GM12891 (cell line): ENCODE results near the gene RAB9B.
A peak's percentile ranks its signal among the peaks of the same experiment; 100 is the strongest.

Experiments used
- DNase-seq: peaks from one replicate; pipeline ENCODE4 v3.0.0; 2011; ENCODE audit warnings: low spot score; ENCODE audit not compliant: insufficient read length
- FAIRE-seq: peaks from 2 replicates; lab custom pipeline; 2011; peaks lifted over from hg19 to GRCh38; lab: Jason Lieb, UNC
- PAX5 ChIP-seq: IDR thresholded peaks from 2 replicates; pipeline ENCODE4 v1.6.1; 2011; ENCODE audit warnings: low read length, moderate library complexity, mild to moderate bottlenecking; ENCODE audit not compliant: insufficient read depth, severe bottlenecking
- POLR2A ChIP-seq: IDR thresholded peaks from 2 replicates; pipeline ENCODE4 v1.6.1; 2011; ENCODE audit warnings: low read depth, low read length, control low read depth
- POLR2AphosphoS5 ChIP-seq: IDR thresholded peaks from 2 replicates; pipeline ENCODE4 v1.6.1; 2011; ENCODE audit warnings: low read depth, low read length, control low read depth
- POU2F2 ChIP-seq: IDR thresholded peaks from 2 replicates; pipeline ENCODE4 v1.6.1; 2011; ENCODE audit warnings: low read depth, mild to moderate bottlenecking, control low read depth, low read length, moderate library complexity
- SPI1 ChIP-seq: IDR thresholded peaks from 2 replicates; pipeline ENCODE4 v1.6.1; 2011; ENCODE audit warnings: low read depth, low read length, control low read depth
- TAF1 ChIP-seq: IDR thresholded peaks from 2 replicates; pipeline ENCODE4 v1.6.1; 2011; ENCODE audit warnings: low read depth, low read length, control low read depth

The RAB9B gene

DNA sequence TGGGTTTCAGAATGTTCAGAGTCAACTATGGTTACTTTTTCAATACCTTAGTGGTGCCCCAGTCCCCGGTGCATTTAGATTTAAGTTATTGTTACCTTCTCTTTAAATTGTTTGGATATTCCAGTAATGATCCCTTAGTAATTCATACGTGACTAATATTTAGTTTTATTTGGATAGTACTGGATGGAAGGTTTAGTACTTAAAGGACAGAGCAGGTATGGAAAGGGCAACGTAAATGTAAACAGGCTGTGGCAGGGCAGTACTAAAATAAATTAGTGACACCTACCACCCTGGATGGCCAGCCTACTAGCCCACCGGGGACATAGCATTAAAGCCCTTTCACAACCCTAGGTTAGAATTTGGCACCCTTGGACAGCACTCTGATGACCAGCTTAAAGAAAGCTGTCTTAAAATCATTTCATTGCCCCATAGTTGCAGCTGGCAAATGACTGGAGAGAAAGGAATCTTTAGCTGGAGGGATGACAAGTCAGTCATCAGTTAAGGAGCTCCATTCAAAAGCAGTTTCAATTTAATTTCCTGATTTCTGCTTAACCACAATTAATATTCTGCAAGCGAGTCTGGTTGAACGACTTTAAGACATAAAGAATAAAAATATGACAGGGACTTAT, 39.0 kb downstream of the RAB9B start:
- TF ChIP-seq SPI1: no peak
- TF ChIP-seq PAX5: no peak
- no peak for TF ChIP-seq TAF1
- no peak for TF ChIP-seq POLR2AphosphoS5
- TF ChIP-seq POLR2A: no peak
- TF ChIP-seq POU2F2: no peak
- FAIRE-seq: no peak
- DNase-seq: no peak

DNA sequence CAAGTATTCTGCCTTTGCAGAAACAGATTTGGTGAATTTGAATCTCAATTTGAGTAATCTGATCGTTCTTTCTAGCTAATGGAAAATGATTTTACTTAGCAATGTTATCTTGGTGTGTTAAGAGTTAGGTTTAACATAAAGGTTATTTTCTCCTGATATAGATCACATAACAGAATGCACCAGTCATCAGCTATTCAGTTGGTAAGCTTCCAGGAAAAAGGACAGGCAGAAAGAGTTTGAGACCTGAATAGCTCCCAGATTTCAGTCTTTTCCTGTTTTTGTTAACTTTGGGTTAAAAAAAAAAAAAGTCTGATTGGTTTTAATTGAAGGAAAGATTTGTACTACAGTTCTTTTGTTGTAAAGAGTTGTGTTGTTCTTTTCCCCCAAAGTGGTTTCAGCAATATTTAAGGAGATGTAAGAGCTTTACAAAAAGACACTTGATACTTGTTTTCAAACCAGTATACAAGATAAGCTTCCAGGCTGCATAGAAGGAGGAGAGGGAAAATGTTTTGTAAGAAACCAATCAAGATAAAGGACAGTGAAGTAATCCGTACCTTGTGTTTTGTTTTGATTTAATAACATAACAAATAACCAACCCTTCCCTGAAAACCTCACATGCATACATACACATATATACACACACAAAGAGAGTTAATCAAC, 40.1 kb downstream of the RAB9B start:
- no peak for TF ChIP-seq POLR2AphosphoS5
- TF ChIP-seq SPI1: no peak
- TF ChIP-seq POU2F2: no peak
- TF ChIP-seq TAF1: no peak
- TF ChIP-seq POLR2A: no peak
- no peak for TF ChIP-seq PAX5
- no peak for FAIRE-seq

DNA sequence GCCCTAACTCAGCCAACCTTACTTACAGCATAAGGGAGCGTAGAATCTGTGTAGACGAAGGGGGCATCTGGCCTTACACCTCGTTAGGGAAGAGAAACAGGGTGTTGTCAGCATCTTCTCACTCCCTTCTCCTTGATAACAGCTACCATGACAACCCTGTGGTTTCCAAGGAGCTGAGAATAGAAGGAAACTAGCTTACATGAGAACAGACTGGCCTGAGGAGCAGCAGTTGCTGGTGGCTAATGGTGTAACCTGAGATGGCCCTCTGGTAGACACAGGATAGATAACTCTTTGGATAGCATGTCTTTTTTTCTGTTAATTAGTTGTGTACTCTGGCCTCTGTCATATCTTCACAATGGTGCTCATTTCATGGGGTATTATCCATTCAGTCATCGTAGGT, 40.8 kb downstream of the RAB9B start:
- FAIRE-seq: peak; percentile 60
- no peak for DNase-seq
- TF ChIP-seq PAX5: no peak
- no peak for TF ChIP-seq POU2F2
- no peak for TF ChIP-seq POLR2A

More for the DNA sequence above, 40.1 kb downstream of the RAB9B start:
- no peak for DNase-seq

DNA sequence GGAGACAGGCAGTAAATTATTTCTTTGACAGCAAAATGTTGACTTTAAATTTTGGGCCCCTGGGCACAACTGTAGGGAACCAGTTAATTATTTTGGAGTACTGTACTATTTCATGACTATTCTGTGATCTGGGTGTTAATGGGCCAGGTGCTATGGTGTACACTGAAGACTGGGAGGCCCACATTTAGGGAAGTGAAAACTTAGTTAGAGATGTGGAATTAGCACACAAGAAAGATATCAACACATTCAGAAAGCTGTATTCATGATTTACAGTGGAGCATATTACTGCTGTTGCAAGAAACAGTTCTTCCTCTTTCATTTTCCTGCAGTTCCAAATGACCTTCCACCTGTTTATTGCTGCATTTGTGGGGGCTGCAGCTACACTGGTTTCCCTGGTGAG, 43.1 kb downstream of the RAB9B start:
- TF ChIP-seq SPI1: peak; percentile 87
- no peak for TF ChIP-seq POLR2A
- FAIRE-seq (peak; percentile 47), DNase-seq (no peak)

DNA sequence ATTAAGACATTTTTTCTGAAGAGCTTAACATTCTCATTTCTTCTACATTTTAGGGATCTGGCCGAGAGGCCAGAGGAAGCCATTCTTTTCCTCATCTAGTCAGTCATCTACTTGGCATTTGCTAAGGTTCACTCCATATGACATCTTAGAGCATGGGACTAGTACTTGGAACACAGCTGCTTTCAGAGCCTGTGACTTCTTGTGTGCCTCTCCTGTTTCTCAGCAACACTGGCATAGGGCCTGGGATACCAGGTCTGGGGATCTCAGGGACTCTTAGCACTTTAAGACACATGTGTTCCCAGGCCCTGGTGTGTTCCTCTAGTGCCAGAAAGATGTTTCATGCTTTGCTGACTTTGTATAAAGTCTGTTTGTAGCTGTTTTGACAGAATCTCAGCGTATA, 48.1 kb downstream of the RAB9B start:
- TF ChIP-seq SPI1 (no peak), TAF1 (no peak), PAX5 (no peak), POLR2AphosphoS5 (no peak), POU2F2 (no peak), POLR2A (no peak)
- no peak for DNase-seq
- no peak for FAIRE-seq

- TF ChIP-seq POLR2AphosphoS5: no peak
- no peak for FAIRE-seq
These were observed 48.9 kb downstream of the RAB9B start for GRCh38 chrX:103783196-103783595.

DNA sequence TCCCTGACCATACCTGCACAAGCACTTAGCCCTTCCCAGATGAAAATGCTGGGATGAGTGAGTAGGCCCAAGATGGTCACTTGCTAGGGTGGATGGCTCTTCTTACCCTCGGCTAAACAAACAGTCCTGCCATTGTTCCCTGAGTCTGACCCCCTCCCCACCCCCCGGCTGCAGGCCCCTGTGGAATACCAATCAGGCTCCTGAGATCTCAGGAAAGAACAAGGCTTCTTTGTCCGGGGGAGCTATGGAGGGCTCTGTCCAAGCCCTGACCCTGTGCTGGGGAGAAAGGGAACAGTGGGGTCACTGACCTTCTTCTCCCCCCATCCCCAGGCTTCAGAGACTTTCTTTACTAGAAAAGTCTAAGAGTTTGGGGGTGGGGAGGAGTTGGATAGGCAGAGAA, 49.4 kb downstream of the RAB9B start:
- TF ChIP-seq POLR2AphosphoS5 (no peak), TAF1 (no peak), POU2F2 (no peak), POLR2A (no peak), SPI1 (no peak), PAX5 (no peak)
- FAIRE-seq (no peak), DNase-seq (no peak)

More at GRCh38 chrX:103783196-103783595, 48.9 kb downstream of the RAB9B start:
- no peak for DNase-seq

DNA sequence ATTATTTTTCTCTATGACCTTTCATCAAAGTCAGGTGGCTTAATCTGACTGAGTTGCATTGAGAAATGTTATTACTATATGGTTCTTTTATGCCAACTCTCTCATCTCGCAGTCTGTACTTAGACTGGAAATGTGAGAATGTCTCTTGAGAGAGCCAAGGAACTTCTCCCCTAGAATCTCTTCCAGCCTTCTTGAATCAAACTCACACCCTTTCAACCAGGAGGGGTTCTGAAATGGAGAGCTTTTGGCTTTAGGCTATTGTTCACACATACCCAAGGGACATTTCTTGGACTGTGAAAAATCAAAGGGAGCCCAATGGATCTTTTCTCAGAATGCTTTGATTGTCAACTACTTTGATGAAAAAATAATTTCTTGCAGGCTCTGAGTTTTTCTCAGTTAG, 50.4 kb downstream of the RAB9B start:
- FAIRE-seq: no peak
- TF ChIP-seq TAF1 (no peak), POLR2AphosphoS5 (no peak), SPI1 (no peak), PAX5 (no peak), POLR2A (no peak), POU2F2 (no peak)
- no peak for DNase-seq

DNA sequence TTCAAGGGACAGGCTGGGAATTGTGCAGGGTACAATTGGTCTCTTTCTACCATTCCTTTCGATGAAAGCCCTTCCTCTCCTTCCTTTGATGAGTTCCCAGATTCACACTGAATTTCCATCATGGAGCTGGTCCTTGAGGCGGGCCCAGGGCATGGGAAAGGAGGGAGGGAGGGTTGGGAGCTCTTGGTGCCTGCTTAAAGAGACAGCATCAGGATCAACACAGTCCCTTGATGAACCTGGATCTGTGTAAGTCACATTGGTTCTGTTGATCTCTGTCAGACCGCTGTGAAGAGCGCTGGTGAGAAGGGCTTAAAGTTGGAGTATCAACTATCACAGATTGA, 51.0 kb downstream of the RAB9B start:
- FAIRE-seq (no peak), DNase-seq (no peak)
- TF ChIP-seq TAF1 (no peak), POLR2AphosphoS5 (no peak), PAX5 (no peak), POU2F2 (no peak), POLR2A (no peak), SPI1 (no peak)

DNA sequence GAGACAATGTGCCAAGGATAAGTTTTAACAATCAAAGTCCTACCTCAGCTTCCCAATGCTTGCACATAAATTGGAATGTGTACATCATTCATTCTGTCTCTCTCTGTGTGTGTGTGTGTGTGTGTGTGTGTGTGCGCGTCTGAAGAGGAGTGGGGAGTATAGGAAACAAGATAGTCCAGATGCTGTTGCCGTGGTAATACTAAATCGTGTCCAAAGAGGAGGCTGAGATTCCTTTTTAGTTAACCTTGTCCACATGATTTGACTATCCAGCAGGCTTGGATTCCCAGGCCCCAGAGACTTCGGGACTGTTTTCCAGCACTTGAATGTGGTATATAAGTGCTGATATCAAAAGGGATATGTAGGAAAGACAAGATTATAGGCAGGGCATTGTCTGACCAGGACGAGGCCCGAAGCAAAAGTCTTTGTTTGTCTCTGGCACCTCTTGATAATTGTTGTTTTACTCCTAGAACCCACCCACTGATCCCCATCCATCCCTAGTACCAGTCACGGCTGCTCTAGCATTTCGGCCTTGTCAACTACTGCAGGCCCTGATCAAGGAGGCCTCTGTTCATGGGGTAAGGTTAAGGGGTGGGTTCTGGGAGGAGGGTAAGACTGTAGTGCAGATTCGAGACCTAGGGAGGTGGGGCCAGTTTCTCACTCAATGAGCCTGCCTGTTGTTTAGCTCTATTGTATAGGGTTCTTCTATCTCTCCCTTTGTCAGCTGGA, 51.6 kb downstream of the RAB9B start:
- TF ChIP-seq SPI1: no peak
- no peak for TF ChIP-seq TAF1
- no peak for TF ChIP-seq POLR2AphosphoS5
- TF ChIP-seq POU2F2: no peak
- TF ChIP-seq POLR2A: no peak
- TF ChIP-seq PAX5: no peak
- no peak for FAIRE-seq
- DNase-seq: no peak
